K562 (cell line): Measurements from ENCODE around the gene CIAO1.

Source experiments
- EP300 ChIP-seq: IDR thresholded peaks from 2 replicates; pipeline ENCODE4 v1.6.1; 2012; ENCODE audit warnings: low read length, improper control_type of control experiment
- ZNF280B ChIP-seq: fragments of 250-450 bp; sonication (Bioruptor Pico); IDR thresholded peaks from 2 replicates; pipeline ENCODE4 v1.5.1; 2021; ENCODE audit warnings: mild to moderate bottlenecking

GRCh38 chr2:96264086-96264485 lies 1.9 kb upstream of the CIAO1 start:
- no peak for TF ChIP-seq ZNF280B (CRISPR knock-in tag)
- TF ChIP-seq EP300: no peak
